ENCODE results near the gene HRAS. TPM values are rescaled to one million over a fixed set of nuclear protein-coding genes. Genes with fewer than 3 reads are reported as not detected.

HRAS gene
- total and polyA plus RNA-seq, 2 of the 13 experiments (the other 11 are each of a cell fraction or from before 2014, with no cell fraction given), result 32.9 to 50.0 TPM

DNA sequence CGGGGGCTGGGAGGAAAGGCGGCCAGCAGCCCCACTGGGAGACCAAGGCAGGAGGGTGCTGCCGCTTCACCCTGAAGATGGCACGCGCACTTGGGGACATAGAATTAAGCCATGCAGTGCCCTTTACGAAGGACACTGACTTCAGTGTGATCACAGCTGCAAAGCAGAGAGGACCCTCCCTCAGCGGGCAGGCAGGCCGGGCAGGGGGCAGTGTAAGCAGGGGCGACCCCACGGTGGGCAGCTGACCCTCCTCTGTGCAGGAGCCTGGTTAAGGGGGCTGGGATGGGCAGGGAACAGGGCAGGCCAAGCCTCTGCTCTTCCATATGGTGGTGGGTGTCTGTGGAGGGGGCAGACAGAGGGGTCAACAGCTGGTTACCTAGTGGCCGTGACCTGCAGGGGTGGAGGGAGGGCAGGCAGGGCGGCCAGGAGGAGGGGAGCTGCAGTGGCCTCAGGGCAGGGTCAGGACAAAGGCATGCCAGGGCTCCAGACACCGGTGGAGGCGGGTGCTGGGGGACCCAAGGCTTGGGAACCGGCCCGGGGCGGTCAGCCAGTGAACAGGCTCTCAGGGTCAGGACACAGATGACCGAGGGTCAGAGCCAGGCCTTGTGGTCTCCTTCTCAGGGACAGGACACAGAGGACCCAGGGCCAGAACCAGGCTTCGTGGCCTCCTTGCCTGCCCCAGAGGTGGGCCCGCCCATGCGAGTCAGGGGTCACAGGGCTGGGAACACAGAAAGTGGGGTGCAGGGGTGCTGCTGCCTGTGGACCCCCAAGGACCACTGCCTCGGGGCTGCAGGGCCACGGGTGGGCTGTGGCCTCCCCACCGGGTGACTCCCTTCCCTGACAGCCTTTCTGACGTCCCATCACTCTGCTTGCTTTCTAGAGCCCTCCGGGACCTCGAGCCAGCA is 18.0 kb upstream of the HRAS start (continued):
- TF ChIP-seq IKZF4 (CRISPR knock-in tag; IDR thresholded peaks at IDR 0.05; ENCODE audit: borderline replicate concordance, low read depth, not compliant biosample characterization) (no peak), ZFP1 (CRISPR knock-in tag; IDR thresholded peaks at IDR 0.05) (no peak), IRX3 (CRISPR knock-in tag; IDR thresholded peaks at IDR 0.05; ENCODE audit: borderline replicate concordance, low read depth) (no peak), KDM1A (CRISPR knock-in tag; IDR thresholded peaks at IDR 0.05) (no peak), MYNN (CRISPR knock-in tag; IDR thresholded peaks at IDR 0.05; ENCODE audit: low read depth) (no peak), NCOA2 (CRISPR knock-in tag; IDR thresholded peaks at IDR 0.05) (no peak), ZNF260 (CRISPR knock-in tag; IDR thresholded peaks at IDR 0.05; ENCODE audit: borderline replicate concordance, low read depth) (no peak), HNF4G (IDR thresholded peaks at IDR 0.05; ENCODE audit: borderline replicate concordance, low read depth, low read length) (no peak), HNF4G (CRISPR knock-in tag; IDR thresholded peaks at IDR 0.05; ENCODE audit: borderline replicate concordance, low read depth) (no peak), NR3C1 (CRISPR knock-in tag; IDR thresholded peaks at IDR 0.05) (no peak), MEF2D (CRISPR knock-in tag; IDR thresholded peaks at IDR 0.05) (no peak), ZBTB7A (CRISPR knock-in tag; IDR thresholded peaks at IDR 0.05) (peak; percentile 57), ZNF678 (CRISPR knock-in tag; IDR thresholded peaks at IDR 0.05) (no peak), ELF1 (CRISPR knock-in tag; IDR thresholded peaks at IDR 0.05) (no peak), KDM5B (CRISPR knock-in tag; IDR thresholded peaks at IDR 0.05; ENCODE audit: borderline replicate concordance) (no peak), ZNF674 (CRISPR knock-in tag; IDR thresholded peaks at IDR 0.05; ENCODE audit: low read depth) (no peak), TFAP4 (IDR thresholded peaks at IDR 0.05; ENCODE audit: borderline replicate concordance, low read depth) (peak; percentile 76; the same call in 1 of the 2 replicates), ZBTB1 (CRISPR knock-in tag; IDR thresholded peaks at IDR 0.05; ENCODE audit: borderline replicate concordance) (no peak)
- TF ChIP-seq, protein P1, sequence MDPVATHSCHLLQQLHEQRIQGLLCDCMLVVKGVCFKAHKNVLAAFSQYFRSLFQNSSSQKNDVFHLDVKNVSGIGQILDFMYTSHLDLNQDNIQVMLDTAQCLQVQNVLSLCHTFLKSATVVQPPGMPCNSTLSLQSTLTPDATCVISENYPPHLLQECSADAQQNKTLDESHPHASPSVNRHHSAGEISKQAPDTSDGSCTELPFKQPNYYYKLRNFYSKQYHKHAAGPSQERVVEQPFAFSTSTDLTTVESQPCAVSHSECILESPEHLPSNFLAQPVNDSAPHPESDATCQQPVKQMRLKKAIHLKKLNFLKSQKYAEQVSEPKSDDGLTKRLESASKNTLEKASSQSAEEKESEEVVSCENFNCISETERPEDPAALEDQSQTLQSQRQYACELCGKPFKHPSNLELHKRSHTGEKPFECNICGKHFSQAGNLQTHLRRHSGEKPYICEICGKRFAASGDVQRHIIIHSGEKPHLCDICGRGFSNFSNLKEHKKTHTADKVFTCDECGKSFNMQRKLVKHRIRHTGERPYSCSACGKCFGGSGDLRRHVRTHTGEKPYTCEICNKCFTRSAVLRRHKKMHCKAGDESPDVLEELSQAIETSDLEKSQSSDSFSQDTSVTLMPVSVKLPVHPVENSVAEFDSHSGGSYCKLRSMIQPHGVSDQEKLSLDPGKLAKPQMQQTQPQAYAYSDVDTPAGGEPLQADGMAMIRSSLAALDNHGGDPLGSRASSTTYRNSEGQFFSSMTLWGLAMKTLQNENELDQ (CRISPR knock-in tag; IDR thresholded peaks at IDR 0.05; ENCODE audit: borderline replicate concordance), result no peak
- TF ChIP-seq, protein P2, sequence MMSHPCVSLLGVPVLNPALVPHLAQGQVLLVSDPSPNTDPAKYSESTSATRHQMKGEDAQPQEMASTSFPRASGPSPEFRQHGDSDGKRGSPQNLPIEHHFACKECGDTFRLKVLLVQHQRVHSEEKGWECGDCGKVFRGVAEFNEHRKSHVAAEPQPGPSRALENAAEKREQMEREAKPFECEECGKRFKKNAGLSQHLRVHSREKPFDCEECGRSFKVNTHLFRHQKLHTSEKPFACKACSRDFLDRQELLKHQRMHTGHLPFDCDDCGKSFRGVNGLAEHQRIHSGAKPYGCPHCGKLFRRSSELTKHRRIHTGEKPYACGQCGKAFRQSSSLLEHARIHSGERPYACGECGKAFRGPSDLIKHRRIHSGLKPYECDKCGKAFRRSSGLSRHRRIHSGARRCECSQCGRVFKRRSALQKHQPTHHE (CRISPR knock-in tag; IDR thresholded peaks at IDR 0.05; ENCODE audit: borderline replicate concordance), result no peak
- TF ChIP-seq, protein P3, sequence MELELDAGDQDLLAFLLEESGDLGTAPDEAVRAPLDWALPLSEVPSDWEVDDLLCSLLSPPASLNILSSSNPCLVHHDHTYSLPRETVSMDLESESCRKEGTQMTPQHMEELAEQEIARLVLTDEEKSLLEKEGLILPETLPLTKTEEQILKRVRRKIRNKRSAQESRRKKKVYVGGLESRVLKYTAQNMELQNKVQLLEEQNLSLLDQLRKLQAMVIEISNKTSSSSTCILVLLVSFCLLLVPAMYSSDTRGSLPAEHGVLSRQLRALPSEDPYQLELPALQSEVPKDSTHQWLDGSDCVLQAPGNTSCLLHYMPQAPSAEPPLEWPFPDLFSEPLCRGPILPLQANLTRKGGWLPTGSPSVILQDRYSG (CRISPR knock-in tag; IDR thresholded peaks at IDR 0.05), result no peak
- TF ChIP-seq, protein P4, sequence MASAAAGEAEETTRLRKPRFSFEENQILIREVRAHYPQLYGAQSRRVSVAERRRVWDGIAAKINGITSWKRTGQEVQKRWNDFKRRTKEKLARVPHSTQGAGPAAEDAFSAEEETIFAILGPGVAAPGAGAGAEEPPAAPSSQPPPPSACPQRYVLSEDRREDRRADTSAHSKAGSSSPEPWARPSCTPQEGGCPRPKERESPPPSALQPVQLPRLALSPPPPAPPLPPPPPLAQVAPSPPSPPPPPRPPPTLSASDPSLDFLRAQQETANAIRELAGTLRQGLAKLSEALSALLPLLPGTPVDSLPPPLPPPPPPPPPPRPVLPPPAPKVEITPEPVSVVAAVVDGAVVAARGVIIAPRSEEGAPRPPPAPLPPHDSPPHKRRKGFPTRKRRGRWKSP (CRISPR knock-in tag; IDR thresholded peaks at IDR 0.05), result no peak
